Stomach smooth muscle (tissue), 2 donors: Measurements from ENCODE around the gene SYTL3.
"Not testable (repeated sequence)": the region's sequence is repeated elsewhere in the genome, so short reads cannot be mapped to it uniquely, and the experiment has no call there.

Experiments used
- H3K27ac ChIP-seq: one replicate; pipeline ENCODE4 v1.7.0; 2013; ENCODE audit warnings: mild to moderate bottlenecking, low read length, inconsistent platforms
- H3K27me3 ChIP-seq, 2 donors: one replicate each; pipeline ENCODE4 v1.7.0; 2013; ENCODE audit warnings: low read length in 2 of 2; ENCODE audit not compliant: insufficient read depth in 2 of 2, control insufficient read depth in 1 of 2
- H3K36me3 ChIP-seq, 2 donors: one replicate each; pipeline ENCODE4 v1.7.0; 2013; ENCODE audit warnings: low read length in 2 of 2; ENCODE audit not compliant: control insufficient read depth in 2 of 2, insufficient read depth in 2 of 2
- H3K4me1 ChIP-seq: one replicate; pipeline ENCODE4 v1.7.0; 2013; ENCODE audit warnings: low read length; ENCODE audit not compliant: control insufficient read depth, insufficient read depth
- H3K4me3 ChIP-seq, 2 donors: one replicate each; pipeline ENCODE4 v1.7.0; 2013; ENCODE audit warnings: low read length in 2 of 2
- H3K9ac ChIP-seq, 2 donors: one replicate each; pipeline ENCODE4 v1.7.0; 2013; ENCODE audit warnings: low read length in 2 of 2, mild to moderate bottlenecking in 1 of 2
- H3K9me3 ChIP-seq, 2 donors: one replicate each; pipeline ENCODE4 v1.7.0; 2013; ENCODE audit warnings: low read length in 2 of 2; ENCODE audit not compliant: control insufficient read depth in 2 of 2
- donor health status: healthy.
- donor health status: Pancreatic carcinoma.

SYTL3 gene

DNA sequence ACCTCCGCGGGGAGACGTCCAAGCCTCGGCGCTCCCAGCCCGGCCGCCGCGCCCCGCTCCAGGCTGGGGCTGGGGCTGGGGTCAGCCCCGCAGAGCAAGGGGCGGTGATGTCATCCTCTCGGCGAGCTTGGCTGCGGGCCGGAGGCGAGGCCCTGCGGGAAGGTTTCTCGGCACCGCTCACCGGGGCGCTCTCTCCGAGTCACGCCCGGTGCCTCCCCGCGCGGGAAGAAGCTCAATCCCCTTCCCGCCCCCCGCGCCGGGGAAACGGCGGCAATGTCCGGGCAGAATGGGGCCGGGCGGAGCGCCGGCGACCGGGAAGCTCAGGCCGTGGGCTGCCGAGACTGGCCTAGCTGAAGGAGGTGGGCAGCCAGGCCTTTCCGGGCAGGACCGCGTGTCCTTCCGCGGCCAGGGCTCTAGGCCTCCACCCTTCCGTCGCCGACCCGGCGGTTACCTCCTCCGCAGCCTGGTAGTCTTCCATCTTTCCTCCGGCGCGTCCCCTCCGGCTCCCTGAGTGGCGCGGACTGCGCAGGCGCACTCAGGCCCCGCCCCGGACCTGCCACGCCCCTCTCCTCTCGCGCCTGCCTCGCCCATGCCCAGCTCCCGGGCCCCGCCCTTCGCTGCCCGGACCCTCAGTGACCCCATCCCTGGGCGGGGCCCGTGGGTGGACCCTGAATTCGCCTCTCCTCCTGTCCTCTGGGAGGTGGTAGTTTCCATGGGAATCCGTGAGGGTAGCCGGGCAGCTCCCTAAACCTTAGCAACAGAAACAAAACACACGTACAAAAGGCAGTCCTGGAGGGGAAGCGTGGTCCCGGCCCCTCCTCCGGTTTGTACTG, 5.4 kb upstream of the SYTL3 start, which contains the start of gene DYNLT1:
Gene DYNLT1, minus strand, starts transcription at position 513 of the 833 bp plus-strand sequence. Its CDS starts 35 bp downstream, at position 478.
- Histone ChIP-seq H3K36me3 (peaks cover under 1 to 5% of the 10 kb centered on the region in 2 donors), H3K27ac (peak within 1 kb of the TSS; percentile 81), H3K9ac (peak within 1 kb of the TSS; percentile 89 to 94), H3K9me3 (no peaks in the 10 kb centered on the region), H3K4me3 (peak within 1 kb of the TSS; percentile 79 to 91), H3K27me3 (no peaks in the 10 kb centered on the region), H3K4me1 (peaks cover 32% of the 10 kb centered on the region)

GRCh38 chr6:158645064-158646022, 4.5 kb upstream of the SYTL3 start:
- Histone ChIP-seq H3K4me1 (peaks cover 28% of the 10 kb centered on the region), H3K9ac (peak overlapping the region; percentile 89 to 94), H3K9me3 (no peaks in the 10 kb centered on the region), H3K27me3 (no peaks in the 10 kb centered on the region), H3K36me3 (peaks cover 0 to 4% of the 10 kb centered on the region in 2 donors), H3K4me3 (peak overlapping the region; percentile 79 to 91), H3K27ac (peak overlapping the region; percentile 81)

DNA sequence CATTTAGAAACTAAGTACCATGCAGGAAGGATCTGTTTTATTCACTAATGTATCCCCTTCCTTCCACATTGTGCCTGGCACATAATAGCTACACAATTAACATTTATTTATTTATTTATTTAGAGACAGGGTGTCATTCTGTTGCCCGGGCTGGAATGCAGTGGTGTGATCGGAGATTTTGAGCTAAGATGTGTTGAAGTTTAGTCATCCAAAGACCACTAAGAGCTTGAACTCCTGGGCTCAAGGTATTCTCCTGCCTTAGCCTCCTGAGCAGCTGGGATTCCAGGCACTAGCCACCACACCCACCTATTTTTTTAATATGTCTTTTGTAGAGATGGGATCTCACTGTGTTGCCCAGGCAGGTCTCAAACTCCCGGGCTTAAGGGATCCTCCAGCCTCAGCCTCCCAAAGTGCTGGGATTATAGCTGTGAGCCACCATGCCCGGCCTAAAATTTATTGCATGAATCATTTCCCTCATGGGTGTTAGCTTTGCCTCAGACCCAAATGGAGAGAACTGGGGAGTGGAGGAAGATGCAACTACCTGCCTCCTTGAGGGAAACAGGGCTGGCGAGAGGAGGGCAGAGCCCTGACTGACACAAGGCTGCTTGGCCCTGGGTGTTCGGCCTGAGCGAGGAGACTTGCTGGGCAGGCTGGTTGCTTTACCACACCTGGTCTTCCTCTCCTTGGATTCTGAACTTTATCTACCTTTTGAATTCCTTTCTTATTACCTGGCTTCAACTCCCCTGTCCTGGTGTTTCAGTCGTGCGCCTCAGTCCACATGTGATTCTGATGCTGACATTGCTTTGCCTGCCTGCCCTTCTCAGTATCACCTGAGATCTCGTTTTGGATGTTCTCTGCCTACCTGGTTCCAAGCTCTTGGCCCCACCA, 3.6 kb upstream of the SYTL3 start:
- Histone ChIP-seq H3K4me1 (peaks cover 26% of the 10 kb centered on the region), H3K27ac (no peak overlapping the region), H3K36me3 (no peaks in the 10 kb centered on the region), H3K9me3 (no peaks in the 10 kb centered on the region), H3K9ac (no peak overlapping the region), H3K4me3 (no peak overlapping the region), H3K27me3 (no peaks in the 10 kb centered on the region)

GRCh38 chr6:158647501-158647900, 2.4 kb upstream of the SYTL3 start:
- Histone ChIP-seq H3K27ac (no peak overlapping the region), H3K9ac (no peak overlapping the region), H3K4me3 (no peak overlapping the region), H3K36me3 (no peaks in the 10 kb centered on the region), H3K27me3 (no peaks in the 10 kb centered on the region), H3K9me3 (no peaks in the 10 kb centered on the region), H3K4me1 (peaks cover 18% of the 10 kb centered on the region)

DNA sequence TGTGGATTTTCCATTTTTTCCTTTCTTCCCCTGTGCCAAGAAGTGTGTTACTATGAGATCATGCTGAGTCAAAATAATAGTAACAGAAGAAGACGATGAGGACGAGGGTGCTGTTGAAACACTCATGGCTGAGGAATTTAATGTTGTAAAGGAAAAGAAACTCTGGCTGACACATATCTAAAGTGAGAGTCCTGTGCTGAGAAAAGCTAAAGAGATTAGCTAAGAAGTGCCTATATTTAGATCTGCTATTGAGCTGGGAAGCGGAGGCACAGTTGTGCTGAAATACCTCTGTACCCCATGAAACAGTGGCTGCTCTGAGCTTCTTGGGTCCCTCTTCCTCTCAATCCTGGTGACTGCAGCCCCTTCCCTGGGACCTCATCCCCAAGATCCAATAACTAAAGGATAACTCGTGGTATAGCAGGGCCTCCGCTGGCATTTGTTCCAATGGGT, 1.1 kb upstream of the SYTL3 start:
- no peaks in the 10 kb centered on the region for H3K27me3 ChIP-seq
- H3K36me3 ChIP-seq, result no peaks in the 10 kb centered on the region
- H3K4me1 ChIP-seq, result peaks cover 9% of the 10 kb centered on the region
- peak overlapping the region in 1 of 2 donors; percentile 35 for H3K4me3 ChIP-seq
- H3K9ac ChIP-seq, result no peak overlapping the region
- no peaks in the 10 kb centered on the region for H3K9me3 ChIP-seq
- peak overlapping the region; percentile 1 for H3K27ac ChIP-seq

- H3K9me3 ChIP-seq, H3K27me3 ChIP-seq, H3K4me3 ChIP-seq, H3K9ac ChIP-seq, H3K27ac ChIP-seq, H3K36me3 ChIP-seq: not testable (repeated sequence)
- H3K4me1 ChIP-seq, result peaks cover 13% of the 10 kb centered on the region
Observed at GRCh38 chr6:158651981-158652737, 2.3 kb downstream of the SYTL3 start.

DNA sequence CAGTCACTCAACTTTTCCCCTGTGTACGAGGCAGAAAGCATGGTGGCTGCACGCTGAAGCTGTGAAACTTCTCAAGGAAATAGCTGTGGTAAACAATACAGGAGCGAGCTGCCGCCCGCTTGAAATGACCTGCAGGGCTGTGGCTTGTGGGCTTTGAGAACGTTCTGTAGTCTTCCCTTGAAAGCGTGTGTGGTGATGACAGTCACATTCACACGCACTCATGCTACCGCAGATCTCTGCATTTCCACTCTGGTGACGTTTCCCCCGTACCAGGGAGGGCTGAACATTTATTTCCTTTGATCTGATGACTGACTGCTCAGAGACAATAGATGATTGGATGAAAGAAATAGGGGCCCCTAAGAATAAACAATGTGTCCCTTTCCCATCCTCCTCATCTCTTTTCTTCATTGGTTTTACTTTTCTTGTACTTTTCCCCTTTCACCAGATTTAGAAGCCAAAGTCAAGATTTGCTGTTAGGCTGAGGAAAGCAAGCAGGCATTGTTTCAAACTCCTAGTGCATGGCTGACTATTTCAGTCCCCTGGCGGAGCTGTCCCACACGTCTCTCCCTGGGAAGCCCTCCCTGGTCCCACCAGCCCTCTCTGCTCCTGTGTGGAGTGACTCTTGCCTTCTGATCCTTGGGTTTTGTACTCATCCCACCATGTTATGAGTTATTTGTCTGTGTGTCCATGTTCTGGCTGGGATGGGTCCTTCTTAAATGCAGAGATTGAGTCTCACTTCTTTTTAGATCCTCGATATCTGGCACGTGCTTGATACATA, 3.9 kb downstream of the SYTL3 start:
- Histone ChIP-seq H3K9me3 (no peaks in the 10 kb centered on the region), H3K4me1 (peaks cover 13% of the 10 kb centered on the region), H3K9ac (no peak overlapping the region), H3K4me3 (peak overlapping the region in 1 of 2 donors; percentile 49), H3K27me3 (no peaks in the 10 kb centered on the region), H3K36me3 (no peaks in the 10 kb centered on the region), H3K27ac (peak overlapping the region; percentile 84)

- no peaks in the 10 kb centered on the region for H3K27me3 ChIP-seq
- peaks cover 11% of the 10 kb centered on the region for H3K4me1 ChIP-seq
- no peaks in the 10 kb centered on the region for H3K36me3 ChIP-seq
- peak overlapping the region in 1 of 2 donors; percentile 13 for H3K9ac ChIP-seq
- H3K9me3 ChIP-seq, result no peaks in the 10 kb centered on the region
- H3K4me3 ChIP-seq, result peak overlapping the region in 1 of 2 donors; percentile 49
- H3K27ac ChIP-seq, result peak overlapping the region; percentile 84
Observed at GRCh38 chr6:158654498-158654897, 4.6 kb downstream of the SYTL3 start.

GRCh38 chr6:158654960-158655489, 5.2 kb downstream of the SYTL3 start:
- no peak overlapping the region for H3K9ac ChIP-seq

More at GRCh38 chr6:158654960-158655489, 5.2 kb downstream of the SYTL3 start:
- Histone ChIP-seq H3K27me3 (no peaks in the 10 kb centered on the region), H3K4me1 (peaks cover 11% of the 10 kb centered on the region), H3K27ac (peak overlapping the region; percentile 84), H3K4me3 (peak overlapping the region in 1 of 2 donors; percentile 49), H3K9me3 (no peaks in the 10 kb centered on the region), H3K36me3 (no peaks in the 10 kb centered on the region)
